ENCODE data around the gene IDUA.

DNA sequence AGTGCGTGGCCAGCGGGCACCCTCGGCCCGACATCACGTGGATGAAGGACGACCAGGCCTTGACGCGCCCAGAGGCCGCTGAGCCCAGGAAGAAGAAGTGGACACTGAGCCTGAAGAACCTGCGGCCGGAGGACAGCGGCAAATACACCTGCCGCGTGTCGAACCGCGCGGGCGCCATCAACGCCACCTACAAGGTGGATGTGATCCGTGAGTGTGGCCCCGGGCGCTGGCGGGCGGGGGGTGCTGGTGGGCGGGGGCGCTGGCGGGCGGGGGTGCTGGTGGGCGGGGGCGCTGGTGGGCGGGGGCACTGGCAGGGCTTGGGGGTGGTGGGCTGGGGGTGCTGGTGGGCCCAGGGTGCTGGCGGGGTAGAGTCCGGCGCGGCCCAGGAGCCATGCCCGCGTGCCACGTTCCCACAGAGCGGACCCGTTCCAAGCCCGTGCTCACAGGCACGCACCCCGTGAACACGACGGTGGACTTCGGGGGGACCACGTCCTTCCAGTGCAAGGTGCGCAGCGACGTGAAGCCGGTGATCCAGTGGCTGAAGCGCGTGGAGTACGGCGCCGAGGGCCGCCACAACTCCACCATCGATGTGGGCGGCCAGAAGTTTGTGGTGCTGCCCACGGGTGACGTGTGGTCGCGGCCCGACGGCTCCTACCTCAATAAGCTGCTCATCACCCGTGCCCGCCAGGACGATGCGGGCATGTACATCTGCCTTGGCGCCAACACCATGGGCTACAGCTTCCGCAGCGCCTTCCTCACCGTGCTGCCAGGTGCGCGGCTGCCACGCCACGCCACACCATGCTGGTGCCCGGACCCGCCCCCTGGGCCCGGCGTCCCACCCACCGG lies 37.3 kb downstream of the IDUA start:
- no peak for TF ChIP-seq POLR2A (IDR thresholded peaks at IDR 0.05)
- TF ChIP-seq CTCF (IDR thresholded peaks at IDR 0.05), result no peak
- TF ChIP-seq EP300 (IDR thresholded peaks at IDR 0.05), result no peak
